SIG-M5 treated with dmso at 0.1 percent for 504 hours (cell line): Measurements from ENCODE around the gene POLD1.
A peak's percentile ranks its signal among the peaks of the same experiment; 100 is the strongest.
"Not testable (repeated sequence)": the region's sequence is repeated elsewhere in the genome, so short reads cannot be mapped to it uniquely, and the experiment has no call there.

Experiments
- DNase-seq: peaks from one replicate; lab custom pipeline; 2025; ENCODE audit not compliant: unreplicated experiment; lab: John Stamatoyannopoulos, UW

The POLD1 gene

GRCh38 chr19:50383852-50384684, at the start of gene POLD1:
Gene POLD1, plus strand, starts transcription at chr19:50384347. Its CDS starts 14,505 bp downstream, at chr19:50398852.
- DNase-seq = peak; percentile 97

- no peak for DNase-seq
Measured at GRCh38 chr19:50334741-50335421, 49.3 kb upstream of the POLD1 start.

GRCh38 chr19:50337031-50337430, 47.1 kb upstream of the POLD1 start:
- not testable (repeated sequence) for DNase-seq

- no peak for DNase-seq
Measured at GRCh38 chr19:50340331-50340730, 43.8 kb upstream of the POLD1 start.

- peak; percentile 95 for DNase-seq
Measured at GRCh38 chr19:50341091-50341564, 43.0 kb upstream of the POLD1 start.

GRCh38 chr19:50344661-50345318, 39.4 kb upstream of the POLD1 start:
- DNase-seq = peak; percentile 88

GRCh38 chr19:50347089-50347581, 37.0 kb upstream of the POLD1 start:
- peak; percentile 44 for DNase-seq

- DNase-seq = no peak
Measured at GRCh38 chr19:50349277-50350057, 34.7 kb upstream of the POLD1 start.

- no peak for DNase-seq
Measured at GRCh38 chr19:50352242-50352641, 31.9 kb upstream of the POLD1 start.

GRCh38 chr19:50353487-50353880, 30.7 kb upstream of the POLD1 start:
- not testable (repeated sequence) for DNase-seq

- DNase-seq = no peak
Measured at GRCh38 chr19:50356691-50357177, 27.4 kb upstream of the POLD1 start.

- peak; percentile 78 for DNase-seq
Measured at GRCh38 chr19:50357178-50358100, 26.7 kb upstream of the POLD1 start.

- peak; percentile 47 for DNase-seq
Measured at GRCh38 chr19:50358483-50359327, 25.4 kb upstream of the POLD1 start.

GRCh38 chr19:50359328-50359818, 24.8 kb upstream of the POLD1 start:
- DNase-seq = no peak

- no peak for DNase-seq
Measured at GRCh38 chr19:50361290-50362029, 22.7 kb upstream of the POLD1 start.

GRCh38 chr19:50362030-50362412, 22.1 kb upstream of the POLD1 start:
- no peak for DNase-seq

- no peak for DNase-seq
Measured at GRCh38 chr19:50362656-50363424, 21.3 kb upstream of the POLD1 start.
